CD4-positive, alpha-beta T cell (primary cell): ENCODE measurements around the gene TPBG. TPM values are rescaled to one million over a fixed set of nuclear protein-coding genes. Genes with fewer than 3 reads are reported as not detected.

Experiments
- ATAC-seq: fragments of 200-7000 bp; cut with Tn5 transposase; one replicate; pipeline ENCODE4 v1.10.0; 2022; ENCODE audit warnings: mild to moderate bottlenecking; ENCODE audit not compliant: poor library complexity
- CTCF ChIA-PET: fragments of 350-600 bp; sonication (Branson Sonifier 250); formaldehyde crosslinking; loops from one replicate; lab custom pipeline; 2021; ENCODE audit warnings: antibody characterized with exemption, inconsistent platforms; lab: Charles Lee
- POLR2A ChIA-PET: fragments of 350-600 bp; sonication (Branson Sonifier 250); formaldehyde crosslinking; loops from one replicate; lab custom pipeline; 2021; ENCODE audit warnings: antibody characterized with exemption, inconsistent platforms; lab: Charles Lee
- DNase-seq, 14 experiments: peaks; one replicate each; pipeline ENCODE4 v3.0.0-alpha.2; 2013 to 2020; ENCODE audit warnings: mixed read lengths in 2 of 14
- H3K27ac ChIP-seq, 2 donors: one replicate each; pipeline versions ENCODE4 v1.5.1 to v1.7.0; 2013; ENCODE audit warnings: low read length in 2 of 2, low read depth in 1 of 2, mild to moderate bottlenecking in 1 of 2
- H3K27me3 ChIP-seq, 2 experiments: 1 replicate in 1 of 2; 2 replicates in 1 of 2; pipeline versions ENCODE4 v1.6.1 to v1.7.0; 2013; ENCODE audit warnings: low read length in 2 of 2, control low read depth in 1 of 2, mild to moderate bottlenecking in 1 of 2, moderate library complexity in 1 of 2; ENCODE audit not compliant: insufficient read depth in 2 of 2, control insufficient read depth in 1 of 2
- H3K36me3 ChIP-seq: one replicate; pipeline ENCODE4 v1.6.1; 2013; ENCODE audit warnings: low read length, control low read depth; ENCODE audit not compliant: insufficient read depth
- H3K4me1 ChIP-seq: one replicate; pipeline ENCODE4 v1.6.1; 2013; ENCODE audit warnings: low read length, control low read depth; ENCODE audit not compliant: insufficient read depth
- H3K4me3 ChIP-seq: one replicate; pipeline ENCODE4 v1.5.1; 2013; ENCODE audit warnings: mild to moderate bottlenecking, low read length, moderate library complexity
- H3K9me3 ChIP-seq, 2 experiments: 1 replicate in 1 of 2; 2 replicates in 1 of 2; pipeline versions ENCODE4 v1.6.1 to v1.7.0; 2013; ENCODE audit warnings: low read length in 2 of 2, mild to moderate bottlenecking in 2 of 2, control low read depth in 1 of 2, moderate library complexity in 1 of 2; ENCODE audit not compliant: control insufficient read depth in 1 of 2, insufficient read depth in 1 of 2
- H3K27ac Mint-ChIP-seq: one replicate; pipeline ENCODE4 v1.8.0; 2020; ENCODE audit warnings: mixed read lengths
- H3K27me3 Mint-ChIP-seq: one replicate; pipeline ENCODE4 v1.8.0; 2021; ENCODE audit warnings: mixed read lengths
- H3K36me3 Mint-ChIP-seq: one replicate; pipeline ENCODE4 v1.8.0; 2021; ENCODE audit warnings: low read depth, mixed read lengths
- H3K4me1 Mint-ChIP-seq: one replicate; pipeline ENCODE4 v1.8.0; 2021; ENCODE audit warnings: low read depth, mixed read lengths
- H3K4me3 Mint-ChIP-seq: one replicate; pipeline ENCODE4 v1.8.0; 2020; ENCODE audit warnings: mild to moderate bottlenecking, mixed read lengths
- H3K9me3 Mint-ChIP-seq: one replicate; pipeline ENCODE4 v1.8.0; 2020; ENCODE audit warnings: mixed read lengths
- CTCF ChIP-seq: fragments of 200-600 bp; IDR thresholded peaks from one replicate; pipeline ENCODE4 v1.8.0; 2022; ENCODE audit warnings: antibody characterized with exemption, mild to moderate bottlenecking
- intact Hi-C, 2 experiments: fragments of 100-400 bp; cut with DNase I in 1 of 2; cut with micrococcal nuclease in 1 of 2; formaldehyde crosslinking; loops; one replicate each; pipeline versions ENCODE4 v1.15.1 to v1.9.0; 2023 to 2025; cut with DNase I, micrococcal nuclease
- total RNA-seq, 174 experiments: library from RNA in 2 of 174; stranded (reverse) in 2 of 174; gene quantifications; one replicate each; pipeline ENCODE4 v1.2.3 and lab custom pipeline; 2021 to 2026

Gene TPBG
- total RNA-seq, 2 experiments from 2014 or later = 0.36 to 0.56 TPM

- Mint-ChIP-seq H3K9me3 (no peaks in the 10 kb centered on the region), H3K4me1 (no peaks in the 10 kb centered on the region), H3K36me3 (no peaks in the 10 kb centered on the region), H3K27me3 (no peaks in the 10 kb centered on the region), H3K27ac (no peak overlapping the region), H3K4me3 (no peak overlapping the region)
- Histone ChIP-seq H3K9me3 (no peaks in the 10 kb centered on the region), H3K4me1 (no peaks in the 10 kb centered on the region), H3K27me3 (no peaks in the 10 kb centered on the region), H3K27ac (no peak overlapping the region), H3K4me3 (no peak overlapping the region), H3K36me3 (no peaks in the 10 kb centered on the region)
- no peak for DNase-seq
- CTCF ChIA-PET = no interaction called here
- TF ChIP-seq CTCF = no peak
- intact Hi-C loops = no loop called here
- POLR2A ChIA-PET = no interaction called here
- no peak for ATAC-seq
These were observed 50.3 kb downstream of the TPBG start for GRCh38 chr6:82413868-82414267.

GRCh38 chr6:82415820-82416219 is 52.2 kb downstream of the TPBG start:
- H3K4me3 Mint-ChIP-seq = no peak overlapping the region
- H3K4me1 Mint-ChIP-seq = no peaks in the 10 kb centered on the region
- H3K36me3 Mint-ChIP-seq = no peaks in the 10 kb centered on the region
- Histone ChIP-seq H3K27me3 (no peaks in the 10 kb centered on the region), H3K4me1 (no peaks in the 10 kb centered on the region), H3K4me3 (no peak overlapping the region), H3K9me3 (no peaks in the 10 kb centered on the region), H3K36me3 (no peaks in the 10 kb centered on the region), H3K27ac (no peak overlapping the region)
- H3K9me3 Mint-ChIP-seq = no peaks in the 10 kb centered on the region
- no peak for TF ChIP-seq CTCF
- ChIA-PET CTCF (no interaction called here), POLR2A (no interaction called here)
- intact Hi-C loops = no loop called here
- no peak for DNase-seq
- no peak overlapping the region for H3K27ac Mint-ChIP-seq
- ATAC-seq = no peak
- no peaks in the 10 kb centered on the region for H3K27me3 Mint-ChIP-seq

- H3K27me3 ChIP-seq = no peaks in the 10 kb centered on the region
- ATAC-seq = no peak
- intact Hi-C loops = no loop called here
- no peaks in the 10 kb centered on the region for H3K27me3 Mint-ChIP-seq
- CTCF ChIA-PET = no interaction called here
- no peaks in the 10 kb centered on the region for H3K9me3 Mint-ChIP-seq
- DNase-seq = no peak
- no peaks in the 10 kb centered on the region for H3K36me3 Mint-ChIP-seq
- POLR2A ChIA-PET = no interaction called here
- H3K4me3 ChIP-seq = no peak overlapping the region
- H3K27ac Mint-ChIP-seq = no peak overlapping the region
- no peak overlapping the region for H3K4me3 Mint-ChIP-seq
- H3K27ac ChIP-seq = no peak overlapping the region
- H3K9me3 ChIP-seq = no peaks in the 10 kb centered on the region
- H3K36me3 ChIP-seq = no peaks in the 10 kb centered on the region
- no peaks in the 10 kb centered on the region for H3K4me1 ChIP-seq
- TF ChIP-seq CTCF = no peak
- no peaks in the 10 kb centered on the region for H3K4me1 Mint-ChIP-seq
These were observed 52.7 kb downstream of the TPBG start for GRCh38 chr6:82416346-82416745.

Other genes with a start within 250 kb of the TPBG start
- gene IBTK, start 116.1 kb upstream of the TPBG start, total RNA-seq = 10 to 100 TPM; 11.0 to 11.2 TPM